Measurements from ENCODE around the gene PRRX1.

PRRX1 gene

GRCh38 chr1:170723518-170723917 is 59.6 kb downstream of the PRRX1 start:
- no peak for DNase-seq

GRCh38 chr1:170725326-170725725 is 61.4 kb downstream of the PRRX1 start:
- DNase-seq: no peak

- DNase-seq: no peak
These were observed 64.0 kb downstream of the PRRX1 start for GRCh38 chr1:170727963-170728362.

GRCh38 chr1:170729225-170730002 is 65.5 kb downstream of the PRRX1 start:
- DNase-seq: no peak

- DNase-seq: no peak
These were observed 66.1 kb downstream of the PRRX1 start for GRCh38 chr1:170730014-170730413.

GRCh38 chr1:170730438-170730837 is 66.5 kb downstream of the PRRX1 start:
- no peak for DNase-seq

- DNase-seq: no peak
These were observed 67.8 kb downstream of the PRRX1 start for GRCh38 chr1:170731566-170732251.

GRCh38 chr1:170732252-170732588 is 68.3 kb downstream of the PRRX1 start:
- DNase-seq: no peak

GRCh38 chr1:170734412-170735175 is 70.7 kb downstream of the PRRX1 start:
- no peak for DNase-seq

GRCh38 chr1:170735366-170736263 is 71.7 kb downstream of the PRRX1 start:
- DNase-seq: no peak

- no peak for DNase-seq
These were observed 75.9 kb downstream of the PRRX1 start for GRCh38 chr1:170739803-170740202.

- no peak for DNase-seq
These were observed 77.7 kb downstream of the PRRX1 start for GRCh38 chr1:170741678-170742077.

GRCh38 chr1:170742600-170742999 is 78.7 kb downstream of the PRRX1 start:
- no peak for DNase-seq

- DNase-seq: no peak
These were observed 79.2 kb downstream of the PRRX1 start for GRCh38 chr1:170743083-170743482.

GRCh38 chr1:170749549-170749948 is 85.6 kb downstream of the PRRX1 start:
- no peak for DNase-seq

GRCh38 chr1:170749959-170750358 is 86.0 kb downstream of the PRRX1 start:
- no peak for DNase-seq

GRCh38 chr1:170755795-170756194 is 91.9 kb downstream of the PRRX1 start:
- DNase-seq: no peak

GRCh38 chr1:170758992-170759391 is 95.1 kb downstream of the PRRX1 start:
- no peak for DNase-seq

GRCh38 chr1:170765279-170765678 is 101.3 kb downstream of the PRRX1 start:
- DNase-seq: no peak

- peak in 1 of 2 experiments; percentile 3 for DNase-seq
These were observed 101.9 kb downstream of the PRRX1 start for GRCh38 chr1:170765712-170766330.

- DNase-seq: no peak
These were observed 105.0 kb downstream of the PRRX1 start for GRCh38 chr1:170768929-170769328.

GRCh38 chr1:170769691-170770090 is 105.8 kb downstream of the PRRX1 start:
- no peak for DNase-seq

Measured in SW 1271 (cell line).